NCI-H128 (cell line): Measurements from ENCODE around the gene PDIA2.
"Not testable (repeated sequence)": the region's sequence is repeated elsewhere in the genome, so short reads cannot be mapped to it uniquely, and the experiment has no call there.

Source experiments
- DNase-seq: peaks from one replicate; lab custom pipeline; 2025; ENCODE audit not compliant: unreplicated experiment; lab: John Stamatoyannopoulos, UW

PDIA2 gene, protein sequence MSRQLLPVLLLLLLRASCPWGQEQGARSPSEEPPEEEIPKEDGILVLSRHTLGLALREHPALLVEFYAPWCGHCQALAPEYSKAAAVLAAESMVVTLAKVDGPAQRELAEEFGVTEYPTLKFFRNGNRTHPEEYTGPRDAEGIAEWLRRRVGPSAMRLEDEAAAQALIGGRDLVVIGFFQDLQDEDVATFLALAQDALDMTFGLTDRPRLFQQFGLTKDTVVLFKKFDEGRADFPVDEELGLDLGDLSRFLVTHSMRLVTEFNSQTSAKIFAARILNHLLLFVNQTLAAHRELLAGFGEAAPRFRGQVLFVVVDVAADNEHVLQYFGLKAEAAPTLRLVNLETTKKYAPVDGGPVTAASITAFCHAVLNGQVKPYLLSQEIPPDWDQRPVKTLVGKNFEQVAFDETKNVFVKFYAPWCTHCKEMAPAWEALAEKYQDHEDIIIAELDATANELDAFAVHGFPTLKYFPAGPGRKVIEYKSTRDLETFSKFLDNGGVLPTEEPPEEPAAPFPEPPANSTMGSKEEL

DNA sequence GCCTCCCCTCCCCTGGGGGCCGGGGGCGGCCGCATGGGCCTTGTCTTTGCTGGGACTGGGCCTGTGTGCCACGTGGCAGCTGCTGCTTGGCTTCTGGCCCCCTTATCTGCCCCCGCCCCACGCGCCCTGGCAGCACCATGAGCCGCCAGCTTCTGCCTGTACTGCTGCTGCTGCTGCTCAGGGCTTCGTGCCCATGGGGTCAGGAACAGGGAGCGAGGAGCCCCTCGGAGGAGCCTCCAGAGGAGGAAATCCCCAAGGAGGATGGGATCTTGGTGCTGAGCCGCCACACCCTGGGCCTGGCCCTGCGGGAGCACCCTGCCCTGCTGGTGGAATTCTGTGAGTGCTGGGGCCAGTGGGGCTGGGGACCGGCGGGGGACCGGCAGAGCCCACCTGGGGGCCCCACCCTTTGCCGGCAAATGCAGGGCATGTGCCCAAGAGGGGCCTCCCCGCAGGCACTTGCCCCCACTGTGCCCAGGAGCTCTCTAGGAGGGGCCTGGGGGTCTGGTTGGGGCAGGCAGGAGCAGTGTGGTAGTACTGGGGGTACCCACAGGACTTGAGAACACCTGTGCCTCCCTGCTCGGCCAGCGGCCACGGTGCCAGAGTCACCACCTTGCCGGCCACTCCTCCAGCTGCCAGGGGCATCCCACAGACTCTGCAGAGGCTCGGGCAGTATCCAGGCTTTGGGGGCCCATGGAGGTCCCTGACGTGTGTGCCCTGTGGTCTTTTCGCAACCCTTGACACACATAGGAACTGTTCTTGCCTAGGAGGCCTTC, at the start of gene PDIA2:
PDIA2 (plus strand) TSS at position 132 of the 773 bp plus-strand sequence; CDS start at position 138, 6 bp downstream.
- no peak for DNase-seq

DNA sequence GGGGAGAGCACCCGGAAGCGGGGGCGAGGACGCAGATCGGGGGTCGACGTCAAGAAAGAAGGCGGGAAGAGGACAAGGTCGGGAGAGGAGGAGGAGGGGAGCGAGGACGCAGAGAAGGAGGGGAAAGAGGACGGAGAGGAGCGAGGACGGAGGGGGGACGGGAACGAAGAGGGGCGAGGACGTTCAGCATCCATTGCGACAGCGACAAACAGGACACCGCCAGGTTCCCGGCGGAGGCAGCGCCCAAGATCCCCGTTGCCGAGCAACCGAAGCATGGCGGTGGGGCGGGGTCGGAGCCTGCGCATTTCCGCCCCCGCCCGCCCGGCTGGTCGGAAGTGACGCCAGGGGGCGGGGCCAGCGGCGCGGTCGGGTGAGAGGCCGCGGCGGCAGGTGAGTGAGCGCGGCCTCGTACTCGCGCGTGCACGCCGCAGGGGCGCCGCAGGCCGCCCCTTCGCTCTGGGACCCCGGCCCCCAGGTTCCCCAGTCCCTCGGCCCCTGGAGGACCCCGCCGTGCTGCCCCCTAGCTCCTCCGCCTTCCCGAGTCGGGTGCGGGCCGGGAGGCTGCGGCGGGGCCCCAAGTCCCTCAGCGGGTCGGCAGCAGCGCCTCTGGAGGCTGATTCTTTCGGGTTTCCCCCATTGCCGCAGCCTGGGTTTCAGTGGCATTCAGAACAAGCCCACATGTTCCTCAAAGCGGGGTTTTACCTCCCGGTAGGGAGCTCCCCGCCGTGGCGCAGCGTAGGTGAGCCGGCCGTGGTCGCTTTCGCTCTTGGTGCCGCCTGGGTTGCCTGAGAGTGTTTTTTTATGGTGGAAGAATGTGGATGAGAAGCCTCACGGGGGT, 48.3 kb upstream of the PDIA2 start, which contains the start of gene FAM234A:
FAM234A (plus strand) TSS at position 354 of the 838 bp plus-strand sequence. CDS start 19,593 bp downstream, outside the sequence.
- peak; percentile 76 for DNase-seq

DNA sequence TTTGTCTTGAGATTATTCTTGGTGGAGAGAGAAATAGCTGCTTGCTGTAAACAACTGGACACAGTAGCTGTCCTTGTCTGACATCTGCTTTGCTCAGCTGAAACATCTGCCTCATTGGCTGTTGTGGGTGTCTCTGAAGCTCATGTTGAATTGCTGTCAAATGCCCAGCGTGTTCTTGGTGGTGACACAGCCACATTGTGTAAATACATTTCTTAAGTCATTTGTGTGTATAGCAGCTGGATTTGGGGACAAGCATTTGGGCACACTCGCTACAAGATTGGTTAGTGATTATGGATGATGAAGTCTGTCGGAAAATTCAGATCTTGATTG, 43.1 kb upstream of the PDIA2 start:
- no peak for DNase-seq

DNA sequence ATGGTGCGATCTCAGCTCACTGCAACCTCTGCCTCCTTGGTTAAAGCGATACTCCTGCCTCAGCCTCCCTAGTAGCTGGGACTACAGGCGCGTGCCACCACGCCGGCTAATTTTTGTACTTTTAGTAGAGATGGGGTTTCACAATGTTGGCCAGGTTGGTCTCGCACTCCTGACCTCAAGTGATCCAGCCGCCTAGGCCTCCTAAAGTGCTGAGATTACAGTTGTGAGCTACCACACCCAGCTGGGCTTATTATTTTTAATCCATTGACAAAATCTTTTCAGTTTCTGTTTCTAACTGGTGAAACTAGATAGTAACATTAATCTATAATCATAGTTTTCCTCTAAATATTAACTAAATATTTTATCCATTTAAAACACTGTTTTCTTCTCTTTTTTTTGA, 42.4 kb upstream of the PDIA2 start:
- no peak for DNase-seq

DNA sequence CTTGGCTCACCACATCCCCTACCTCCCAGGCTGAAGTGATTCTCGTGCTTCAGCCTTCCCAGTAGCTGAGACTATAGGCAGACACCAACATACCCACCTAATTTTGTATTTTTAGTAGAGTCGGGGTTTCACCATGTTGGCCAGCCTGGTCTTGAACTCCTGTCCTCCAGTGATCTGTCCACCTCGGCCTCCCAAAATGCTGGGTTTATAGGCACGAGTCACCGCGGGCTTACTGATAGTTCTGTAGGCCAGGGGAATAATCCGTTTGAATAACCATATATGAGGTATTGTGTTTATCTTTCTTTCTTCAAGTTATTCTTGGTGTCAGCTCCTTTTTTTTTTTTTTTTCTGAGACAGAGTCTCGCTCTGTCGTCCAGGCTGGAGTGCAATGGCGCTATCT, 40.7 kb upstream of the PDIA2 start:
- no peak for DNase-seq

DNA sequence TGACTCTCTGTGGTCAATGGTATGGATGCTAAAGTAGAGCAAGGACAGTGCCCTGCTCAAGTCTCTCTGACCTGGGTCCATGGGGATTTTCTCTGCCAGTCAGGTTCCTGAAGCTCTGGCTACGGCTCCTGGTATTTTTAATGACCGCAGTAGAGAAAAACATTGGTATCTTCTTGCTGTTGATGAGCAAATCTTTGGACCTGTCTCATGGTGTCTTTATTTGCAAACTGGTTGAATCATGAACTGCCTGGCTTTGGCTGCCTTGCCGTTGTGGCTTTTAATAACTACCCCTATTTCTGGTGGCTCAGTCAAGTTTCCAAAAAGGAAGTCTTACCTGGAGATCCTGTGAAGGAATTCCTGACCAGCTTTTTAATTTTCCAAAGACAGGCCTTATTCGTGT, 39.6 kb upstream of the PDIA2 start:
- no peak for DNase-seq

DNA sequence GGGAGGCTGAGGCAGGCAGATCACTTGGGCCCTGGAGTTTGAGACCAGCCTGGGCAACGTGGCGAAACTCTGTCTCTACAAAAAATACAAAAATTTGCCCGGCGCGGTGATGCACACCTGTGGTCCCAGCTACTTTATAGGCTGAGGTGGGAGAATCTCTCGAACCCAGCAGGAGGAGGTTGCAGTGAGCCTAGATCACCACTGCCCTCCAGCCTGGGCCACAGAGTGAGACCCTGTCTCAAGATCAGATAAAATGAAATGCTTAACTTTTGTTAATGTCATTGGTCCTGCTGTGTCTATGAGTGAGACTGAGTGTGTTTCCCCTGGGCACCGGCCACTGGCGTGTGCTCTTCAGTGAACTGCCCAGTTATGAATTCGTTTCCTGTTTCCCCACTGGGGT, 37.9 kb upstream of the PDIA2 start:
- no peak for DNase-seq

DNA sequence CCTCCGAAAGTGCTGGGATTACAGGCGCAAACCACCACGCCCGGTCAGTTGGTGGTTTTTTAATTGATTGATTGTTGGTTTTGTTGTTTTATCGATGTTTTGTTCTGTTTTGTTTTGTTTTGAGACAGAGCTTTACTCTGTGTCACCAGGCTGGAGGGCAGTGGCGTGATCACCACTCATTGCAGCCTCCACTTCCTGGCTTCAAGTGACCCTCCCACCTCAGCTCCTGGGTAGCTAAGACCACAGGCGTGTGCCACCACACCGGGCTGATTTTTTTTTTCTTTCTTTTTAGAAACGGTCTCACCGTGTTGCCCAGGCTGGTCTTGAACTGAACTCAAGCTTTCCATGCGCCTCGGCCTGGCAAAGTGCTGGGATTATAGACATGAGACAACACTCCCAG, 35.9 kb upstream of the PDIA2 start:
- no peak for DNase-seq

DNA sequence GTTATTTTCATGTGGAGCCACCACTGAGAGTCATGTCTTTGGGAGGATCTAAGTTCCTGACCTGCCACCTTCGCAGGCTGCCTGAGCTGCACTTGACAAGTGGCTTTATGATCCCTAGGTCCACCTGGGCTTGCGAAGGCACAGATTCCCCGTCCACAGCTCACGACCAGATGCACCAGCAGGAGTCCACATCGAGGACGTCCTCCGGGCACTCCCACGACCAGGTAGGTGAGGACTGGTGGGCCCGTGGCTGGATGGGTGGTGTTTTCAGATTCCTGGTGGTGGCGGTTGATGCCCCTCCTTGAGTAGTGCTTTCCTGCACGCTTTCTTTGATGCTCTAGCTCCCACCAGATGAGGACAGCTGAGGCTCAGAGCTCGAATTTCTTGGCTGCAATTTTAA, 33.5 kb upstream of the PDIA2 start:
- DNase-seq: no peak

DNA sequence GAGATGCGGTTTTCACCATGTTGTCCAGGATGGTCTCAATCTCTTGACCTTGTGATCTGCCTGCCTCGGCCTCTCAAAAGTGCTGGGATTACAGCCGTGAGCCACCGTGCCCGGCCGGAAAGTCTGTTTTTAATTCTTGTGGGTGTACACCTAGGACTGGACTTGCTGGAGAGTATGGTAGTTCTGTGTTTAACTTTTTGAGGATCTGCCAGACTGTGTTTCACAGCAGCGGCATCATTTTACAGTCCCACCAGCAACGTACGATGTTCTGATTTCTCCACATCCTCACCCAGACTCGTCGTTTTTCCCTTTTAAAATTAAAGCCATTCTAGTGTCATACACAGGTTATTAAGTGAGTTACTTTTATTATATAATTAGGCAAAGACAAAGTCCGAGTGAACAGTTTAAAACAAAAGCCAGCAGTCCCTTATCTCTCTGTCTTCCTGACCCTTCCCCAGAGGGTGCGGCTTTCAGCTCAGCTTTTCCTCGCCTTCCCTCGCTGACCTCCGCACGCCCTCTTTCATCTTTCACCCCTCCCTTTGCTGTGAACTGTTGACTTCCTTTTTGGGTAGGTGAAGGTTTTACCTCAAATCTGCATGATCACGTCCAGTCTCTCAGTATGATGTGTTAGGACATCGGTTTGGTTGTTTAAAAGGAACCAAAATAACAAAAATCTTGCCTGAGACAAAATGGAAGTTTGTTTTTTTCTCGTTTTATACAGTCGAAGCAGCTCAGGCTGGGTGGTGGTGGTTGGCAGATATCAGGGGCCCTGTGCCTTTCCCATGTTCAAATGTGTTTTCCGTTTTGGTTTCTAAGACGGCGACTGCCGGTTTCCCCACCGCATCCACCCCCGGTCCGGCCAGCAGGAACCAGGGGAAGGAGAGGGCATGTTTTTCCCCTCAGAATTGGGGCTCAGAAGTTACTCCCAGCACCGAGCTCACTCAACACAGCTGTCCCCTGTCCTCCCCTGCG, 30.3 kb upstream of the PDIA2 start:
- DNase-seq: no peak

DNA sequence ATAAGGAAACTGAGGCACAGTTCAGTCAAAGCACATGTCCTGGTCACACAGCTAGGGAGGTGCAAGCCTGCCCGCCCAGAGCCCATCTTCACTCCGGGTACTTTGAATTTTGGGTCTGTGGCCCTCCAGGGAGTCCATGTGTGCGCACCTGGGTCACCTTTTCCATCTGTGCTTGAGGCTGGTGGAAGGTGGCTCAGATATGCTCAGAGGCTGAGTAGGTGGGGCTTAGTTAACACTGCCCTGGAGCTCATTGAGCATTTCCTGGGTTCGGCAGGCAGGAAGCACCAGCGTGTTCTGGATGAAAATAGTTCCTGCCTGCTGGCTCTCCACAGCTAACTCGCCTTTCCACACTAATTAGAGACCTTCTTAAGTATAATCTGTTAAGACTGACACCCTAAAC, 29.1 kb upstream of the PDIA2 start:
- no peak for DNase-seq

DNA sequence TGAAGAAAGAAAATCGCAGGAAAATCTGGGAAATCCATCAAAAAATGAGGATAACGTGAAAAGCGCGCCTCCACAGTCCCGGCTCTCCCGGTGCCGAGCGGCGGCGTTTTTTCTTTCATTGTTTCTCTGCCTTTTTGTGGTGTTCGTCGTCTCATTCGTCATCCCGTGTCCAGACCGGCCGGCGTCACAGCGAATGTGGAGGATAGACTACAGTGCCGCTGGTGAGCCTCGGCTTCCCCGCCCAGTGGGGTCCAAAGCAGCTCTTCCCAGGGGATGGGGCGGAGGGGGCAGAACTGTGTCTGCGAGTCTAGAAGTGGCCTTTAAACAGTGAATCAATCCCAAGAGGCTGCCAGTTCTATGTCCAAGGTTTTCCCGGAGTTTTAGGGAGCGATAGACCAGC, 28.5 kb upstream of the PDIA2 start:
- no peak for DNase-seq

DNA sequence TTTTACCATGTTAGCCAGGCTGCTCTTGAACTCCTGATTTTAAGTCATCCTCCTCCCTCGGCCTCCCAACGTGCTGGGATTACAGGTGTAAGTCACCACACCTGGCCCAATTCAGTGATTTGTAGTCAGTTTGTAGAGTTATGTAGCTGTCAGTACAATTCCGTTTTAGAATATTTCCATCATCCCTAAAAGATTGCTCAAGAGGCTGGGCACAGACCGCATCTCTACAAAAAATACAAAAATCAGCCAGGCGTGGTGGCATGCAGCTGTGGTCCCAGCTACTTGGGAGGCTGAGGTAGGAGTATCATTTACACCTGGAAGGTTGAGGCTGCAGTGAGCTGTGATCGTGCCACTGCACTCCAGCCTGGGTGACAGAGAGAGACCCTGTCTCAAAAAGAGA, 27.8 kb upstream of the PDIA2 start:
- DNase-seq: no peak

DNA sequence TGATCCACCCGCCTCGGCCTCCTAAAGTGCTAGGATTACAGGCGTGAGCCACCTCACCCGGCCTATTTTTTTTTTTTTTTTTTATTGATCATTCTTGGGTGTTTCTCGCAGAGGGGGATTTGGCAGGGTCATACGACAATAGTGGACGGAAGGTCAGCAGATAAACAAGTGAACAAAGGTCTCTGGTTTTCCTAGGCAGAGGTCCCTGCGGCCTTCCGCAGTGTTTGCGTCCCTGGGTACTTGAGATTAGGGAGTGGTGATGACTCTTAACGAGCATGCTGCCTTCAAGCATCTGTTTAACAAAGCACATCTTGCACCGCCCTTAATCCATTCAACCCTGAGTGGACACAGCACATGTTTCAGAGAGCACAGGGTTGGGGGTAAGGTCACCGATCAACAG, 24.9 kb upstream of the PDIA2 start:
- not testable (repeated sequence) for DNase-seq

DNA sequence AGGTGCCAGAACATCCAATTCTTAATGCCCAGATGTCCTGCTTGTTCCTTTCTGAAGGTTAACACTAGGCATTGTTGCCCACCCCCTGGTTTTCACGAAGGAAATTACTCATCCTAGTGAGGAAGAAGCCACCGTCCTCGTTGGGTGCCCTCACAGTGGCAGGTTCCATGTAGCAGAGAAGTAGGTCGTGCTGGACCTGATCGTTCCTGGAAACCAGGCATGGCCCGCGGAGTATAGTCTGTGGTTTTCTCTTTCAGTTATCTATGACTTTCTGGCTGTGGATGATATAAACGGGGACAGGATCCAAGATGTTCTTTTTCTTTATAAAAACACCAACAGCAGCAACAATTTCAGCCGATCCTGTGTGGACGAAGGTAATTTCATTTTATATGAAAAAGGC, 23.7 kb upstream of the PDIA2 start:
- no peak for DNase-seq

DNA sequence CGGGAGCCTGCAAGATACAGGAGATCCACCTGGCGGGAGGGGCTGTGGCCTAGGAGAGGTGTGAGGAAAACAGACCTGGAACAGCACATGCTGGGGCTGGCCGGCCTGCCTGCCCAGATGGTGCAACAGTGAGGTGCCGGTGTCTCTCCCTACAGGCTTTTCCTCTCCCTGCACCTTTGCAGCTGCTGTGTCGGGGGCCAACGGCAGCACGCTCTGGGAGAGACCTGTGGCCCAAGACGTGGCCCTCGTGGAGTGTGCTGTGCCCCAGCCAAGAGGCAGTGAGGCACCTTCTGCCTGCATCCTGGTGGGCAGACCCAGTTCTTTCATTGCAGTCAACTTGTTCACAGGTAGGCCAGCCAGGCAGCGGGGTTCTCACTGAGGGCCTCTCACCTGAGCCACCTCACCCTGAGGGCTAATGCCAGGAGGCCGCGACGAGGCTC, 23.1 kb upstream of the PDIA2 start:
- no peak for DNase-seq

DNA sequence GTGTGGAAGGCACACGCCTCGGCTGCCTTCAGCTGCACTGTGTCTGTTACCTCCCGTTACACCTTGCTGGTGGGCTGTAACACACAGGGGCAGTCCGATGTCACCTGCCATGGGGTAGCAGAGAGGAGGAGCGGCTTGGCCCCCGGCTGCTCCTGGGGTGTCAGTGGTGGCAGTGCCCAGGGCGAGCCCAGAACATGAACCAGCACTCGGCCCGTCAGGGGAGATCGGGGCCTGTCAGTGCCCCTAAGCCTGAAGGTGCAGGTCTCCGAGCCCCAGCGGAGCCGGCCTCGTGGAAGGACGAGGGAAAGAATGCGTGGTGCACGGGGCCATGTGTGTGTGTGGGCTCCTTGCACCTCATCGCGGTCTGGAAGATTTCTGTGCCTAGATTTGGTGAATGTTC, 22.6 kb upstream of the PDIA2 start:
- no peak for DNase-seq

DNA sequence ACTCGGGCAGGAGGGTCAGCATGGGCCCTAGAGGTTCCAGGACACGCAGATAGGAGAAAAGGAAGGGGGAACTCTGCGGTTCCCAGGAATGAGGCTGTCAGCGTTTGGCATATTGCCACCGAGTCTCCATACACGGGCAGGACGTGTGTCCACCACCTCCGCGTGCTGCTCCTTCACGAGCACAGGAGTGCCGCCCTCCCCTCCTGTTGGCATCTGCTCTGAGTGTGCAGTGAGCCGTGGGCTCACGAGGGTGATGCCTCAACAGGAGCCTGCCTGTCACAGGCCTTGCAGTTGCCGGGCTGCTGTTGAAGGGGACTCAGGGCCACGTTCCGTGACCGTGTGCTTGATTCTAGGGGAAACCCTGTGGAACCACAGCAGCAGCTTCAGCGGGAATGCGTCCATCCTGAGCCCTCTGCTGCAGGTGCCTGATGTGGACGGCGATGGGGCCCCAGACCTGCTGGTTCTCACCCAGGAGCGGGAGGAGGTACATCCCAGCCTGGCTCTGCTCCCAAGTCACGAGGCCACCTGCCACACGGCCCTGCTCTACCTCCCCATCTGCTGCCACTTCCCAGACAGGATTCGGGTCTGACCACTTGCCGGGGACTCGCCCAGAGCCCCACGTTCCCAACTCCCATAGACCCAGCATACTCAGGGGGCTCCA, 21.8 kb upstream of the PDIA2 start:
- no peak for DNase-seq

DNA sequence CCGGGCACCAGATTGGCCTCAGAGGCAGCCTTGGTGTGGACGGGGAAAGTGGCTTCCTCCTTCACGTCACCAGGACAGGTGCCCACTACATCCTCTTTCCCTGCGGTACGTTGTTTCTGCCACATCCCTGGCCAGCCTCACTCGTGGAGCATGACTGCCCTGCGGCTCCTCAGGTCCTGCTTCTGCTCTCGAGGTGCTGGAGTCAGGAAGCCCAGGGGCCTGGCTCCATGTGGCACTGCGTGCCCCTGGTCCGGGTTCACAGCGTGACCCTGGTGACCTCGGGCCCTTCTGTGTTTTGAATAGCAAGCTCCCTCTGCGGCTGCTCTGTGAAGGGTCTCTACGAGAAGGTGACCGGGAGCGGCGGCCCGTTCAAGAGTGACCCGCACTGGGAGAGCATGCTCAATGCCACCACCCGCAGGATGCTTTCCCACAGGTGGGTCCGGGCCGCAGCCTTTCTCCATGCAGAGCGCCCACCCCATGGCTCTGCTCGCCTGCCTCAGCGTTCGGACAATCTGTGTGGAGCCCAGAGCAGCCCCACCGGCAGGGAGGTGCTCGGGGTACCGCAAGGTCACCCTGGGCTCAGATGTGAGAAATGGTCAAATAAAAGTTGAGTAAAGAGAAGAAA, 20.7 kb upstream of the PDIA2 start:
- no peak for DNase-seq
